ENCODE results near the gene N4BP3. TPM values are rescaled to one million over a fixed set of nuclear protein-coding genes. Genes with fewer than 3 reads are reported as not detected.
A peak's percentile ranks its signal among the peaks of the same experiment; 100 is the strongest.

N4BP3 gene
- total and polyA plus RNA-seq, 2 of the 13 experiments (the other 11 are each of a cell fraction or from before 2014, with no cell fraction given), result 0.13 TPM; not detected in 1

DNA sequence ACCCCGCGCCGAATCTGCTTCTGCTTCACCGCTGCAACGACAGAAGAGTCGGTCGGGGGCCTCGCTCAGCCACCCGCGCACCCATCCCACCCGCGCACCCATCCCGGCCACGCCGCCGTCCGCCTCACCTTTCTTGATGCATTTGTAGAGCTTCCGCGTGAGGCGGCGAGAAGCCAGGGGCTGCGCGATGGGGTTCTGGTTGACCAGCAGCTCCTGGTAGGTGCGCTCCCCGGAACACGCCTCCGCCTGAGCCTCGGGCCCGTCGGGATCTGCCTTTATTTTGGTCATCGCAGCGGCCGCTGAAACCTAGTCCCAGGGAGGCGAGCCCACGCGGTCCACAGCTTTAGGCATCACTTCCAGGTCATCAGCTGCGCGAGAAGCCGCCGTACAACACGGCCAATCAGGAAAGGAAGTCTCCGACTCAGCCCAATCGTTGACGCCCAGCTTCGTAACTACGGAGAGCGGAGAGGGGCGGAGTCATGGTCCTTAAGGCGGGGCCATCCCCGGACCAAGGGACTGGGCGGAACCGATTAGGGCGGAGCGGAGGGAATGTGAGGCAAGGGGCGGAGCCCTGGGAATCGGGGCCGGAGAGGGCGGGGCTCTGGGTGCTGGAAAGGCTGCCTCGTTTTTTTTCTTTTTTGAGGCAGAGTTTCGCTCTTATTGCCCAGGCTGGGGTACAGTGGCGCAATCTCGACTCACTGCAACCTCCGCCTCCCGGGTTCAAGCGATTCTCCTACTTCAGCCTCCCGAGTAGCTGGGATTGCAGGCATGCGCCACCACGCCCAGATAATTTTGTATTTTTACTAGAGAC lies 40.4 kb downstream of the N4BP3 start, which contains the start of gene NHP2 (continued):
- TF ChIP-seq GABPA (IDR thresholded peaks at IDR 0.05; ENCODE audit: low read depth, low read length) (peak; percentile 54), GABPA (CRISPR knock-in tag; IDR thresholded peaks at IDR 0.05; ENCODE audit: low read depth) (peak; percentile 86), ZNF746 (CRISPR knock-in tag; IDR thresholded peaks at IDR 0.05) (peak; percentile 30; the same call in 1 of the 2 replicates), ZIK1 (CRISPR knock-in tag; IDR thresholded peaks at IDR 0.05; ENCODE audit: borderline replicate concordance, low read depth) (0 out of 2 replicates have a peak, but pooled peaks have one; percentile 60), CBX1 (IDR thresholded peaks at IDR 0.05; ENCODE audit: low read depth) (no peak), RFXAP (CRISPR knock-in tag; IDR thresholded peaks at IDR 0.05; ENCODE audit: borderline replicate concordance) (peak; percentile 69; the same call in 1 of the 2 replicates), ZNF563 (CRISPR knock-in tag; IDR thresholded peaks at IDR 0.05) (no peak; the same call in none of the 2 replicates), NR3C1 (CRISPR knock-in tag; IDR thresholded peaks at IDR 0.05) (no peak), JUND (CRISPR knock-in tag; IDR thresholded peaks at IDR 0.05) (no peak), RBM39 (IDR thresholded peaks at IDR 0.05; ENCODE audit: low read depth, low read length, poor library complexity, severe bottlenecking) (no peak), ZNF34 (CRISPR knock-in tag; IDR thresholded peaks at IDR 0.05; ENCODE audit: borderline replicate concordance) (no peak; the same call in 1 of the 2 replicates), THAP11 (CRISPR knock-in tag; IDR thresholded peaks at IDR 0.05) (peak; percentile 92), ZNF891 (CRISPR knock-in tag; IDR thresholded peaks at IDR 0.05) (0 out of 2 replicates have a peak, but pooled peaks have one; percentile 53), ZKSCAN5 (CRISPR knock-in tag; IDR thresholded peaks at IDR 0.05) (no peak), CCAR2 (optimal IDR thresholded peaks at IDR 0.05; ENCODE audit: low read depth, low read length) (no peak), RBFOX2 (IDR thresholded peaks at IDR 0.05; ENCODE audit: low read depth, low read length) (peak; percentile 76), ZNF24 (IDR thresholded peaks at IDR 0.05) (no peak), ZNF343 (CRISPR knock-in tag; IDR thresholded peaks at IDR 0.05) (0 out of 2 replicates have a peak, but pooled peaks have one; percentile 56)
- TF ChIP-seq, protein P1, sequence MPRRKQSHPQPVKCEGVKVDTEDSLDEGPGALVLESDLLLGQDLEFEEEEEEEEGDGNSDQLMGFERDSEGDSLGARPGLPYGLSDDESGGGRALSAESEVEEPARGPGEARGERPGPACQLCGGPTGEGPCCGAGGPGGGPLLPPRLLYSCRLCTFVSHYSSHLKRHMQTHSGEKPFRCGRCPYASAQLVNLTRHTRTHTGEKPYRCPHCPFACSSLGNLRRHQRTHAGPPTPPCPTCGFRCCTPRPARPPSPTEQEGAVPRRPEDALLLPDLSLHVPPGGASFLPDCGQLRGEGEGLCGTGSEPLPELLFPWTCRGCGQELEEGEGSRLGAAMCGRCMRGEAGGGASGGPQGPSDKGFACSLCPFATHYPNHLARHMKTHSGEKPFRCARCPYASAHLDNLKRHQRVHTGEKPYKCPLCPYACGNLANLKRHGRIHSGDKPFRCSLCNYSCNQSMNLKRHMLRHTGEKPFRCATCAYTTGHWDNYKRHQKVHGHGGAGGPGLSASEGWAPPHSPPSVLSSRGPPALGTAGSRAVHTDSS (CRISPR knock-in tag; conservative IDR thresholded peaks at IDR 0.05), result no peak
- TF ChIP-seq, protein P2, sequence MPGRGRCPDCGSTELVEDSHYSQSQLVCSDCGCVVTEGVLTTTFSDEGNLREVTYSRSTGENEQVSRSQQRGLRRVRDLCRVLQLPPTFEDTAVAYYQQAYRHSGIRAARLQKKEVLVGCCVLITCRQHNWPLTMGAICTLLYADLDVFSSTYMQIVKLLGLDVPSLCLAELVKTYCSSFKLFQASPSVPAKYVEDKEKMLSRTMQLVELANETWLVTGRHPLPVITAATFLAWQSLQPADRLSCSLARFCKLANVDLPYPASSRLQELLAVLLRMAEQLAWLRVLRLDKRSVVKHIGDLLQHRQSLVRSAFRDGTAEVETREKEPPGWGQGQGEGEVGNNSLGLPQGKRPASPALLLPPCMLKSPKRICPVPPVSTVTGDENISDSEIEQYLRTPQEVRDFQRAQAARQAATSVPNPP (CRISPR knock-in tag; IDR thresholded peaks at IDR 0.05), result 0 out of 2 replicates have a peak, but pooled peaks have one; percentile 38
- TF ChIP-seq, protein P3, sequence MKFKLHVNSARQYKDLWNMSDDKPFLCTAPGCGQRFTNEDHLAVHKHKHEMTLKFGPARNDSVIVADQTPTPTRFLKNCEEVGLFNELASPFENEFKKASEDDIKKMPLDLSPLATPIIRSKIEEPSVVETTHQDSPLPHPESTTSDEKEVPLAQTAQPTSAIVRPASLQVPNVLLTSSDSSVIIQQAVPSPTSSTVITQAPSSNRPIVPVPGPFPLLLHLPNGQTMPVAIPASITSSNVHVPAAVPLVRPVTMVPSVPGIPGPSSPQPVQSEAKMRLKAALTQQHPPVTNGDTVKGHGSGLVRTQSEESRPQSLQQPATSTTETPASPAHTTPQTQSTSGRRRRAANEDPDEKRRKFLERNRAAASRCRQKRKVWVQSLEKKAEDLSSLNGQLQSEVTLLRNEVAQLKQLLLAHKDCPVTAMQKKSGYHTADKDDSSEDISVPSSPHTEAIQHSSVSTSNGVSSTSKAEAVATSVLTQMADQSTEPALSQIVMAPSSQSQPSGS (CRISPR knock-in tag; IDR thresholded peaks at IDR 0.05), result no peak
- TF ChIP-seq, protein P4, sequence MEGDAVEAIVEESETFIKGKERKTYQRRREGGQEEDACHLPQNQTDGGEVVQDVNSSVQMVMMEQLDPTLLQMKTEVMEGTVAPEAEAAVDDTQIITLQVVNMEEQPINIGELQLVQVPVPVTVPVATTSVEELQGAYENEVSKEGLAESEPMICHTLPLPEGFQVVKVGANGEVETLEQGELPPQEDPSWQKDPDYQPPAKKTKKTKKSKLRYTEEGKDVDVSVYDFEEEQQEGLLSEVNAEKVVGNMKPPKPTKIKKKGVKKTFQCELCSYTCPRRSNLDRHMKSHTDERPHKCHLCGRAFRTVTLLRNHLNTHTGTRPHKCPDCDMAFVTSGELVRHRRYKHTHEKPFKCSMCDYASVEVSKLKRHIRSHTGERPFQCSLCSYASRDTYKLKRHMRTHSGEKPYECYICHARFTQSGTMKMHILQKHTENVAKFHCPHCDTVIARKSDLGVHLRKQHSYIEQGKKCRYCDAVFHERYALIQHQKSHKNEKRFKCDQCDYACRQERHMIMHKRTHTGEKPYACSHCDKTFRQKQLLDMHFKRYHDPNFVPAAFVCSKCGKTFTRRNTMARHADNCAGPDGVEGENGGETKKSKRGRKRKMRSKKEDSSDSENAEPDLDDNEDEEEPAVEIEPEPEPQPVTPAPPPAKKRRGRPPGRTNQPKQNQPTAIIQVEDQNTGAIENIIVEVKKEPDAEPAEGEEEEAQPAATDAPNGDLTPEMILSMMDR (CRISPR knock-in tag; IDR thresholded peaks at IDR 0.05), result no peak
- TF ChIP-seq, protein P5, sequence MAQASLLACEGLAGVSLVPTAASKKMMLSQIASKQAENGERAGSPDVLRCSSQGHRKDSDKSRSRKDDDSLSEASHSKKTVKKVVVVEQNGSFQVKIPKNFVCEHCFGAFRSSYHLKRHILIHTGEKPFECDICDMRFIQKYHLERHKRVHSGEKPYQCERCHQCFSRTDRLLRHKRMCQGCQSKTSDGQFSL (CRISPR knock-in tag; IDR thresholded peaks at IDR 0.05), result no peak
